HepG2 (cell line): Measurements from ENCODE around the gene ENAH.

Source experiments
- ARNT ChIP-seq: fragments of 450-650 bp; IDR thresholded peaks from 2 replicates; pipeline ENCODE4 v1.6.1; 2017
- CEBPZ ChIP-seq: IDR thresholded peaks from 2 replicates; pipeline ENCODE4 v1.6.1; 2012; ENCODE audit warnings: low read length, improper control_type of control experiment
- CTCF ChIP-seq: sonication (generic); formaldehyde crosslinking; IDR thresholded peaks from 2 replicates; pipeline ENCODE4 v1.5.0; 2020; ENCODE audit warnings: mild to moderate bottlenecking, missing genetic modification reagents, moderate library complexity
- EZH2 ChIP-seq: conservative IDR thresholded peaks from 2 replicates; pipeline ENCODE4 v1.6.1; 2012; ENCODE audit warnings: mild to moderate bottlenecking, low read depth, low read length, moderate library complexity
- KDM5A ChIP-seq: fragments of 200-600 bp; sonication (generic); IDR thresholded peaks from 2 replicates; pipeline ENCODE4 v1.7.0; 2018; ENCODE audit warnings: antibody characterized with exemption, mild to moderate bottlenecking, low read length, borderline replicate concordance
- NRL ChIP-seq: sonication (generic); formaldehyde crosslinking; IDR thresholded peaks from 2 replicates; pipeline ENCODE4 v1.5.0; 2020; ENCODE audit warnings: missing genetic modification reagents, mild to moderate bottlenecking, moderate library complexity, borderline replicate concordance
- POLR2A ChIP-seq, 2 experiments: IDR thresholded peaks; 2 replicates each; pipeline ENCODE4 v1.6.1; 2011; ENCODE audit warnings: low read depth in 2 of 2, low read length in 2 of 2, mild to moderate bottlenecking in 1 of 2, moderate library complexity in 1 of 2; ENCODE audit not compliant: insufficient read depth in 1 of 2
- TAF1 ChIP-seq: sonication (generic); formaldehyde crosslinking; IDR thresholded peaks from 2 replicates; pipeline ENCODE4 v1.4.0; 2020; ENCODE audit warnings: missing genetic modification reagents
- ZNF160 ChIP-seq: sonication (generic); formaldehyde crosslinking; IDR thresholded peaks from 2 replicates; pipeline ENCODE4 v1.8.0; 2022; ENCODE audit warnings: mild to moderate bottlenecking, inconsistent platforms, missing genetic modification reagents
- ZNF354B ChIP-seq: sonication (generic); formaldehyde crosslinking; IDR thresholded peaks from 2 replicates; pipeline ENCODE4 v1.8.0; 2022; ENCODE audit warnings: mild to moderate bottlenecking, missing genetic modification reagents

- TF ChIP-seq EZH2 (no peak), CTCF (CRISPR knock-in tag) (no peak), ZNF160 (CRISPR knock-in tag) (no peak), KDM5A (no peak), POLR2A (IDR thresholded peaks at IDR 0.05; ENCODE audit: insufficient read depth in 1 of 2, low read depth in 2 of 2, low read length in 2 of 2) (no peak), NRL (CRISPR knock-in tag) (no peak), ARNT (no peak), TAF1 (CRISPR knock-in tag) (no peak), CEBPZ (no peak), ZNF354B (no peak)
Observed at GRCh38 chr1:225486856-225487255, 166.1 kb downstream of the ENAH start.
